Loucy (cell line): ENCODE measurements around the gene SP4.

Experiments
- H2AFZ ChIP-seq: fragments of 200-600 bp; sonication (generic); 2 replicates; pipeline ENCODE4 v1.6.0; 2016; ENCODE audit warnings: antibody characterized with exemption, mild to moderate bottlenecking, low read length, moderate library complexity
- H3F3A ChIP-seq: fragments of 200-600 bp; 2 replicates; pipeline ENCODE4 v1.6.0; 2016; ENCODE audit warnings: antibody characterized with exemption, low read depth, mild to moderate bottlenecking
- H3K27me3 ChIP-seq: fragments of 200-600 bp; sonication (generic); 2 replicates; pipeline ENCODE4 v1.6.1; 2014; ENCODE audit warnings: low read length, mild to moderate bottlenecking; ENCODE audit not compliant: insufficient read depth, poor library complexity, severe bottlenecking
- H3K36me3 ChIP-seq: fragments of 200-600 bp; sonication (generic); 2 replicates; pipeline ENCODE4 v1.6.1; 2016; ENCODE audit warnings: low read length; ENCODE audit not compliant: insufficient read depth
- H3K4me1 ChIP-seq: fragments of 200-600 bp; sonication (generic); 2 replicates; pipeline ENCODE4 v1.5.1; 2014; ENCODE audit warnings: low read length, mild to moderate bottlenecking; ENCODE audit not compliant: insufficient read depth, poor library complexity, severe bottlenecking
- H3K4me2 ChIP-seq: fragments of 200-600 bp; sonication (generic); 2 replicates; pipeline ENCODE4 v1.6.0; 2014; ENCODE audit warnings: antibody characterized with exemption, low read length, low read depth, mild to moderate bottlenecking; ENCODE audit not compliant: poor library complexity, severe bottlenecking
- H3K4me3 ChIP-seq: fragments of 200-600 bp; sonication (generic); 2 replicates; pipeline ENCODE4 v1.5.1; 2014; ENCODE audit warnings: low read length, mild to moderate bottlenecking, mixed read lengths; ENCODE audit not compliant: poor library complexity, severe bottlenecking
- H3K79me2 ChIP-seq: fragments of 200-600 bp; sonication (generic); 2 replicates; pipeline ENCODE4 v1.6.1; 2014; ENCODE audit warnings: low read length; ENCODE audit not compliant: insufficient read depth
- H3K9ac ChIP-seq: fragments of 200-600 bp; sonication (generic); 2 replicates; pipeline ENCODE4 v1.6.0; 2014; ENCODE audit warnings: mild to moderate bottlenecking, low read depth, low read length, moderate library complexity; ENCODE audit not compliant: poor library complexity, severe bottlenecking
- H3K9me2 ChIP-seq: fragments of 200-600 bp; sonication (generic); replicated peaks from 2 replicates; pipeline ENCODE4 v1.6.1; 2016; ENCODE audit warnings: low read depth, low read length, mixed read lengths
- H3K9me3 ChIP-seq: fragments of 200-600 bp; sonication (generic); 2 replicates; pipeline ENCODE4 v1.6.1; 2014; ENCODE audit warnings: mild to moderate bottlenecking, antibody characterized with exemption, low read length, low read depth; ENCODE audit not compliant: insufficient read depth
- H4K20me1 ChIP-seq: fragments of 200-600 bp; sonication (generic); 2 replicates; pipeline ENCODE4 v1.6.0; 2014; ENCODE audit warnings: antibody characterized with exemption, low read length, mild to moderate bottlenecking; ENCODE audit not compliant: insufficient read depth, poor library complexity, severe bottlenecking
- EZH2phosphoT487 ChIP-seq: fragments of 200-600 bp; IDR thresholded peaks from 2 replicates; pipeline ENCODE4 v1.6.1; 2018; ENCODE audit warnings: antibody characterized with exemption, mild to moderate bottlenecking, moderate library complexity, borderline replicate concordance
- TF ChIP-seq, protein P1 (sequence below): fragments of 200-600 bp; sonication (generic); conservative IDR thresholded peaks from 2 replicates; pipeline ENCODE4 v1.5.1; 2014; ENCODE audit warnings: mild to moderate bottlenecking, antibody characterized with exemption, low read length

Gene SP4

DNA sequence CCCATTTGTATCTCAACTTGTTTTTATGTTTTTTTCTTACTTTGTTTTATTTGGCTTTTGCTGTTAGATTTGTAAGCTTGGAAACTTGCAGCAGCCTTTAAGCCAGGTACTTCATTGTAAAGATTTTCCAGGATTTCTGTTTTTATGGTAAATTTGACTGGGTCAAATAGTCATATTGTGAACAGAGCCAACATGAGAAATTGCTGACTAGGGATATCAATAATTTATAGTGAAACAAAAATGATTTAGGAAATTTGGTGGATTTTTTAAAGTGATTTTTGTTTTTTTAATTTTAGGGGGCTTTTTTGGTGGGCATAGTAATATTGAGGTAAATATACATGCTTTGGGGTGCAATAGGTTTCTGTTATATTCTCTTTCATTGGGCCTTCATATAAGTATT, 22.2 kb downstream of the SP4 start:
- peaks cover 23% of the 10 kb centered on the region for H3K36me3 ChIP-seq

DNA sequence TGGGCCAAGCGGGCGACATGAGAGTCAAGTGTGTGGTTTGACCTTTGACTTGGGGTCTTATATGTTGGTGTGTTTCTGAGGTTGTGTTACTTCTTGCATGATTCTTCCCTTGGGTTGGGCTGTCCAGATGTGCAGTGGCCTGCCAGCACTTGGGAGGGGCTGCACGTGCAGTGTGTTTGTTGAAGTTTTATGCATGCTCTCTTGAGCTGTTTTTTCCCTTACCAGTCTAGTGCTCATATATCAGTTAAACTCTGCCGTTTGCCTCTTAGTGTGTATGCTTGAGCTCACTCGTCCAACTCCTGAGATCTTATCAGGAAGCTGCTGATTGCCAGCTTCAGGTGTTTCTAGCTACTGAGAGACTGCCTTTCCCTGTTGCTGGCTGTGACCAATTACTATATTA, 23.1 kb downstream of the SP4 start:
- Histone ChIP-seq H3K4me3 (peak overlapping the region; percentile 5), H3F3A (peaks cover 7% of the 10 kb centered on the region), H4K20me1 (no peaks in the 10 kb centered on the region), H3K4me2 (peak overlapping the region; percentile 44), H3K9me2 (no peaks in the 10 kb centered on the region), H3K27me3 (no peaks in the 10 kb centered on the region), H3K79me2 (peaks cover 68% of the 10 kb centered on the region), H3K4me1 (peaks cover 40% of the 10 kb centered on the region), H3K9me3 (peaks cover 33% of the 10 kb centered on the region), H3K36me3 (peaks cover 32% of the 10 kb centered on the region), H2AFZ (no peak overlapping the region), H3K9ac (peak overlapping the region; percentile 41)
- TF ChIP-seq EZH2phosphoT487 = no peak
- TF ChIP-seq, protein P1, sequence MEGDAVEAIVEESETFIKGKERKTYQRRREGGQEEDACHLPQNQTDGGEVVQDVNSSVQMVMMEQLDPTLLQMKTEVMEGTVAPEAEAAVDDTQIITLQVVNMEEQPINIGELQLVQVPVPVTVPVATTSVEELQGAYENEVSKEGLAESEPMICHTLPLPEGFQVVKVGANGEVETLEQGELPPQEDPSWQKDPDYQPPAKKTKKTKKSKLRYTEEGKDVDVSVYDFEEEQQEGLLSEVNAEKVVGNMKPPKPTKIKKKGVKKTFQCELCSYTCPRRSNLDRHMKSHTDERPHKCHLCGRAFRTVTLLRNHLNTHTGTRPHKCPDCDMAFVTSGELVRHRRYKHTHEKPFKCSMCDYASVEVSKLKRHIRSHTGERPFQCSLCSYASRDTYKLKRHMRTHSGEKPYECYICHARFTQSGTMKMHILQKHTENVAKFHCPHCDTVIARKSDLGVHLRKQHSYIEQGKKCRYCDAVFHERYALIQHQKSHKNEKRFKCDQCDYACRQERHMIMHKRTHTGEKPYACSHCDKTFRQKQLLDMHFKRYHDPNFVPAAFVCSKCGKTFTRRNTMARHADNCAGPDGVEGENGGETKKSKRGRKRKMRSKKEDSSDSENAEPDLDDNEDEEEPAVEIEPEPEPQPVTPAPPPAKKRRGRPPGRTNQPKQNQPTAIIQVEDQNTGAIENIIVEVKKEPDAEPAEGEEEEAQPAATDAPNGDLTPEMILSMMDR = no peak

More for the DNA sequence above, 22.2 kb downstream of the SP4 start:
- H3K9me2 ChIP-seq = no peaks in the 10 kb centered on the region
- peak overlapping the region; percentile 41 for H3K9ac ChIP-seq
- peaks cover 42% of the 10 kb centered on the region for H3K4me1 ChIP-seq
- H3F3A ChIP-seq = peaks cover 7% of the 10 kb centered on the region
- no peak overlapping the region for H2AFZ ChIP-seq
- H3K4me3 ChIP-seq = peak overlapping the region; percentile 5
- no peak for TF ChIP-seq EZH2phosphoT487
- TF ChIP-seq, protein P1 = no peak
- H3K79me2 ChIP-seq = peaks cover 65% of the 10 kb centered on the region
- peak overlapping the region; percentile 44 for H3K4me2 ChIP-seq
- no peaks in the 10 kb centered on the region for H3K27me3 ChIP-seq
- no peaks in the 10 kb centered on the region for H4K20me1 ChIP-seq
- peaks cover 29% of the 10 kb centered on the region for H3K9me3 ChIP-seq

DNA sequence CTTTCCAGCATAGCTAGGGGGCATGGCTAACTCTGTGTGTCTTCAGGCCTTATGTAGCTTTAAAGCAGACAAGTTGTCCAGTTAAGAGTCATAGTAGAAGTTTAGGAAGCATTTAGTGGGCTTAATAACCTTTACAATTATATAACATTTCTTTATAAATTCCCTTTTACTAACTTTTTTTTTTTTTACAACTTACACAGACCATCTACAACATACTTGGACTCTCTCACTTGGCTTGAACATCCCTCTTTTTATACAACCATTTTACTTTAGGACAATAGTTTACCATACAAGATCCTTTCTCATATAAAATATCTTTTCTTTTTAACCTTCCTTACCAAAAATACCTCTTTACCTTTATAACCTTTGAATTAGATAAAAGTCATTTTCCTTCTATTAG, 26.3 kb downstream of the SP4 start:
- Histone ChIP-seq H2AFZ (no peak overlapping the region), H3K9me3 (peaks cover 33% of the 10 kb centered on the region), H3K4me2 (no peak overlapping the region), H3F3A (peaks cover 7% of the 10 kb centered on the region), H3K9ac (no peak overlapping the region), H3K27me3 (no peaks in the 10 kb centered on the region), H3K79me2 (peaks cover 40% of the 10 kb centered on the region; the same call in 1 of the 2 replicates), H3K4me1 (peaks cover 29% of the 10 kb centered on the region), H3K36me3 (peaks cover 42% of the 10 kb centered on the region), H4K20me1 (no peaks in the 10 kb centered on the region), H3K9me2 (no peaks in the 10 kb centered on the region), H3K4me3 (no peak overlapping the region)
- TF ChIP-seq EZH2phosphoT487 = no peak

DNA sequence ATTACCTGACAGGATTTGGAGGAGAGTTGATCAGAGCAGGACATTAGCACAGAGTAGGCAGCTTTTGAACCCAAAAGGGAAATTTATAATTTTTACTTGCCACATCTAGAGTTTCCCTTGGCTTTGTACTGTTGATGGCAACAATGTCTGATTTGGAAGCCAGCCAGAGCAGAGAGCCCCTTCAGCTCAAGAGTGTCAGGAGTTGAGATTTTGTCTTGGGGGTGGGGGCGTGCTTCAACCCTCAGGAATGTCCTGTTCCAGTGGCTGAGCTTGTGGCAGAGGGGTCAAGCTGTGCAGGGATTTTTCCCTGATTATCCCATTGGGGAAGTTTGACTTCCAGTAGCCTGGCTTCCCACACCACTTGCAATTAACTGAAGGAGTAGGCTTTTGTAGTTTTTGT, 27.0 kb downstream of the SP4 start:
- H4K20me1 ChIP-seq = no peaks in the 10 kb centered on the region
- TF ChIP-seq, protein P1 = no peak
- TF ChIP-seq EZH2phosphoT487 = no peak
- H2AFZ ChIP-seq = no peak overlapping the region
- no peaks in the 10 kb centered on the region for H3K27me3 ChIP-seq
- no peak overlapping the region for H3K4me3 ChIP-seq
- H3K36me3 ChIP-seq = peaks cover 42% of the 10 kb centered on the region
- H3K9me3 ChIP-seq = peaks cover 33% of the 10 kb centered on the region
- peaks cover 7% of the 10 kb centered on the region for H3F3A ChIP-seq
- H3K79me2 ChIP-seq = peaks cover 35% of the 10 kb centered on the region; the same call in 1 of the 2 replicates
- H3K4me2 ChIP-seq = no peak overlapping the region
- no peak overlapping the region for H3K9ac ChIP-seq
- peaks cover 24% of the 10 kb centered on the region for H3K4me1 ChIP-seq
- H3K9me2 ChIP-seq = no peaks in the 10 kb centered on the region
